Esophagus squamous epithelium (tissue), 4 donors: Measurements from ENCODE around the gene TMEM198.
A peak's percentile ranks its signal among the peaks of the same experiment; 100 is the strongest.

Source experiments
- POLR2A ChIP-seq, 4 donors: fragments of 450-650 bp; IDR thresholded peaks; one replicate each; pipeline ENCODE4 v1.6.1; 2017; ENCODE audit warnings: antibody characterized with exemption in 4 of 4, mild to moderate bottlenecking in 4 of 4, moderate library complexity in 3 of 4
- TF ChIP-seq, protein P1 (sequence below), 6 experiments: fragments of 450-650 bp in 4 of 6; fragments of 200-600 bp in 2 of 6; sonication (generic) in 2 of 6; IDR thresholded peaks; one replicate each; pipeline ENCODE4 v1.5.1; 2016 to 2019; ENCODE audit warnings: antibody characterized with exemption in 6 of 6, mild to moderate bottlenecking in 4 of 6, moderate library complexity in 4 of 6

DNA sequence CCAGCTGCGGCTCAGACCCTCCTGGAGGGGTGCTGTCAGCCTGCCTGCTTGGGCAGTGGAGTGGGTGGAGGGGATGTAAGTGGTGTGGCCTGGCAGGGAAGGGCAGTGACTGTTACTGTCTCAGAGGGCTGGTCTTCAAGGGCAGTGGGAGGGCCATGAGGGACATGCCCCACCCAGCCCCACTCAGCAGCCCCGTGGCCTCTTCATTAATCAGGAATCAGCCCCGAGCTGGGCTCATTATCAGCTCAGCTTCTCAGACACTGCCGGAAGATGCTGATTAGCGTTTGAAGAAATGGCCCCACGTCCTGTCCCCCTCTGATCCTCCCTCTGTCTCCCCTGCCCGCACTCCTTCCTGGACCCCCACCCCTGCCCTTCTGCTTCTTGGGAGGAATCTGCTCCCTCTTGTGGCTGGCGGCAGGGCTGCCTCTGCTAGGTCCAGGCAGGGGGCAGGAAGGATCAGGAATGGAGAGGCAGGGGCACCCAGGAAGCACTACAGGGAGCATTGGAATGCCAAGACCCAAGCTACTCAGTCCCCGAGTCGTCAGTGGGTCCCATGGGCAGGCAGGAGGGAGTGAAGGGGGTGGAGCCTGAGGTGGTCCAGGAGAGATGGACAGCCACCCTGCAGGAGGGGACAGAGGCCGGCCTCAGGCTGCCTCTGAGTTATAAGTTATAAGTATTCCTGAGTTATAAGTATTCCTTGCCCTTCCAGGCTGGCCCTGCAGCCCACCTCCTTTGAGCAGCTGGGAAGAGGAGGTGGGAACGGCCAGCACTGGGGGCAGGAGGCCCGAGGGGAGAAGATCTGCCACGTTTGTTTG lies 22.6 kb upstream of the TMEM198 start:
- TF ChIP-seq, protein P1, sequence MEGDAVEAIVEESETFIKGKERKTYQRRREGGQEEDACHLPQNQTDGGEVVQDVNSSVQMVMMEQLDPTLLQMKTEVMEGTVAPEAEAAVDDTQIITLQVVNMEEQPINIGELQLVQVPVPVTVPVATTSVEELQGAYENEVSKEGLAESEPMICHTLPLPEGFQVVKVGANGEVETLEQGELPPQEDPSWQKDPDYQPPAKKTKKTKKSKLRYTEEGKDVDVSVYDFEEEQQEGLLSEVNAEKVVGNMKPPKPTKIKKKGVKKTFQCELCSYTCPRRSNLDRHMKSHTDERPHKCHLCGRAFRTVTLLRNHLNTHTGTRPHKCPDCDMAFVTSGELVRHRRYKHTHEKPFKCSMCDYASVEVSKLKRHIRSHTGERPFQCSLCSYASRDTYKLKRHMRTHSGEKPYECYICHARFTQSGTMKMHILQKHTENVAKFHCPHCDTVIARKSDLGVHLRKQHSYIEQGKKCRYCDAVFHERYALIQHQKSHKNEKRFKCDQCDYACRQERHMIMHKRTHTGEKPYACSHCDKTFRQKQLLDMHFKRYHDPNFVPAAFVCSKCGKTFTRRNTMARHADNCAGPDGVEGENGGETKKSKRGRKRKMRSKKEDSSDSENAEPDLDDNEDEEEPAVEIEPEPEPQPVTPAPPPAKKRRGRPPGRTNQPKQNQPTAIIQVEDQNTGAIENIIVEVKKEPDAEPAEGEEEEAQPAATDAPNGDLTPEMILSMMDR (IDR thresholded peaks at IDR 0.05), result peak in 4 of 6 experiments; percentile 42 to 53 (median 44)
- TF ChIP-seq POLR2A (IDR thresholded peaks at IDR 0.05), result no peak
